H9 (cell line): ENCODE data around the gene RAB3B. TPM values are rescaled to one million over a fixed set of nuclear protein-coding genes. Genes with fewer than 3 reads are reported as not detected.
A peak's percentile ranks its signal among the peaks of the same experiment; 100 is the strongest.

Source experiments
- DNase-seq: peaks from one replicate; pipeline ENCODE4 v3.0.0-alpha.2; 2017
- H2AFZ ChIP-seq: one replicate; pipeline ENCODE4 v1.6.1; 2013; ENCODE audit warnings: mild to moderate bottlenecking, low read length, control low read depth, moderate library complexity
- H2AK5ac ChIP-seq: 2 replicates; pipeline ENCODE4 v1.6.1; 2013; ENCODE audit warnings: low read length, control low read depth, mixed read lengths; ENCODE audit not compliant: insufficient read length
- H2BK120ac ChIP-seq: one replicate; pipeline ENCODE4 v1.6.1; 2013; ENCODE audit warnings: low read depth, mild to moderate bottlenecking, low read length, control low read depth, inconsistent platforms; ENCODE audit not compliant: poor library complexity, severe bottlenecking
- H2BK12ac ChIP-seq: 2 replicates; pipeline ENCODE4 v1.6.1; 2013; ENCODE audit warnings: low read length, control low read depth, mixed read lengths, low read depth; ENCODE audit not compliant: insufficient read length
- H2BK15ac ChIP-seq: 2 replicates; pipeline ENCODE4 v1.6.1; 2013; ENCODE audit warnings: low read depth, low read length, control low read depth
- H2BK20ac ChIP-seq: one replicate; pipeline ENCODE4 v1.6.1; 2013; ENCODE audit warnings: low read depth, mild to moderate bottlenecking, low read length, control low read depth, inconsistent platforms; ENCODE audit not compliant: poor library complexity, severe bottlenecking
- H2BK5ac ChIP-seq: 2 replicates; pipeline ENCODE4 v1.6.1; 2013; ENCODE audit warnings: low read length, control low read depth, mixed read lengths; ENCODE audit not compliant: insufficient read length
- H3K14ac ChIP-seq: 2 replicates; pipeline ENCODE4 v1.6.1; 2013; ENCODE audit warnings: low read length, control low read depth; ENCODE audit not compliant: insufficient read depth
- H3K18ac ChIP-seq: 2 replicates; pipeline ENCODE4 v1.6.1; 2013; ENCODE audit warnings: low read depth, mild to moderate bottlenecking, mixed read lengths, low read length, control low read depth; ENCODE audit not compliant: insufficient read length
- H3K23ac ChIP-seq: 2 replicates; pipeline ENCODE4 v1.6.1; 2013; ENCODE audit warnings: low read length, control low read depth, mixed read lengths, low read depth; ENCODE audit not compliant: insufficient read length
- H3K23me2 ChIP-seq: 2 replicates; pipeline ENCODE4 v1.6.1; 2013; ENCODE audit warnings: low read depth, mild to moderate bottlenecking, mixed read lengths, low read length, control low read depth; ENCODE audit not compliant: insufficient read length, poor library complexity, severe bottlenecking
- H3K27ac ChIP-seq: 2 replicates; pipeline ENCODE4 v1.5.1; 2013; ENCODE audit warnings: low read length, control low read depth, mixed read lengths, low read depth; ENCODE audit not compliant: insufficient read length
- H3K27me3 ChIP-seq: 2 replicates; pipeline ENCODE4 v1.6.1; 2013; ENCODE audit warnings: low read length, control low read depth, inconsistent platforms; ENCODE audit not compliant: insufficient read depth
- H3K4ac ChIP-seq: 2 replicates; pipeline ENCODE4 v1.6.1; 2013; ENCODE audit warnings: low read depth, mild to moderate bottlenecking, control low read depth, inconsistent platforms, low read length, moderate library complexity
- H3K4me1 ChIP-seq: 2 replicates; pipeline ENCODE4 v1.6.1; 2013; ENCODE audit warnings: low read length, control low read depth, inconsistent platforms; ENCODE audit not compliant: insufficient read depth
- H3K4me2 ChIP-seq: 2 replicates; pipeline ENCODE4 v1.6.1; 2013; ENCODE audit warnings: low read length, control low read depth, mixed read lengths; ENCODE audit not compliant: insufficient read length, insufficient read depth
- H3K56ac ChIP-seq: 2 replicates; pipeline ENCODE4 v1.6.1; 2013; ENCODE audit warnings: low read depth, mild to moderate bottlenecking, mixed read lengths, low read length, control low read depth; ENCODE audit not compliant: insufficient read length
- H3K79me1 ChIP-seq: 2 replicates; pipeline ENCODE4 v1.6.1; 2013; ENCODE audit warnings: low read depth, mild to moderate bottlenecking, moderate library complexity, low read length, control low read depth, inconsistent platforms; ENCODE audit not compliant: insufficient read depth, poor library complexity, severe bottlenecking
- H3K79me2 ChIP-seq: 2 replicates; pipeline ENCODE4 v1.6.1; 2013; ENCODE audit warnings: low read length, control low read depth, inconsistent platforms; ENCODE audit not compliant: insufficient read depth
- H3K9ac ChIP-seq: 2 replicates; pipeline ENCODE4 v1.6.1; 2013; ENCODE audit warnings: low read length, control low read depth, mixed read lengths; ENCODE audit not compliant: insufficient read length; ENCODE audit errors: extremely low read depth
- H3K9me3 ChIP-seq: one replicate; pipeline ENCODE4 v1.6.1; 2013; ENCODE audit warnings: low read depth, low read length, inconsistent platforms; ENCODE audit not compliant: control insufficient read depth
- H3T11ph ChIP-seq: one replicate; pipeline ENCODE4 v1.6.1; 2013; ENCODE audit warnings: mild to moderate bottlenecking, low read length, control low read depth, inconsistent platforms
- H4K20me1 ChIP-seq: one replicate; pipeline ENCODE4 v1.6.1; 2013; ENCODE audit not compliant: control insufficient read depth, insufficient read length, insufficient read depth
- H4K5ac ChIP-seq: 2 replicates; pipeline ENCODE4 v1.6.1; 2013; ENCODE audit warnings: low read depth, mild to moderate bottlenecking, mixed read lengths, low read length, control low read depth; ENCODE audit not compliant: insufficient read length
- H4K8ac ChIP-seq: replicated peaks from 2 replicates; pipeline ENCODE4 v1.6.1; 2013; ENCODE audit warnings: low read length, control low read depth, mixed read lengths, low read depth; ENCODE audit not compliant: insufficient read length
- H4K91ac ChIP-seq: 2 replicates; pipeline ENCODE4 v1.6.1; 2013; ENCODE audit warnings: low read depth, mild to moderate bottlenecking, moderate library complexity, mixed read lengths, low read length, control low read depth; ENCODE audit not compliant: insufficient read length
- H3K27ac Mint-ChIP-seq, 3 experiments: 2 replicates in 2 of 3; 3 replicates in 1 of 3; pipeline ENCODE4 v1.8.0; 2020 to 2021; ENCODE audit warnings: mixed read lengths in 3 of 3, mild to moderate bottlenecking in 1 of 3, moderate library complexity in 1 of 3
- H3K27me3 Mint-ChIP-seq: 2 replicates; pipeline ENCODE4 v1.8.0; 2021; ENCODE audit warnings: low read depth, mild to moderate bottlenecking, moderate library complexity, mixed read lengths
- H3K36me3 Mint-ChIP-seq, 3 experiments: 2 replicates in 2 of 3; 3 replicates in 1 of 3; pipeline ENCODE4 v1.8.0; 2020 to 2021; ENCODE audit warnings: low read depth in 3 of 3, mixed read lengths in 3 of 3; ENCODE audit not compliant: insufficient read depth in 1 of 3
- H3K4me1 Mint-ChIP-seq, 2 experiments: 2 replicates each; pipeline ENCODE4 v1.8.0; 2020; ENCODE audit warnings: mixed read lengths in 2 of 2
- H3K4me3 Mint-ChIP-seq, 2 experiments: 2 replicates in 1 of 2; 3 replicates in 1 of 2; pipeline ENCODE4 v1.8.0; 2020 to 2021; ENCODE audit warnings: mild to moderate bottlenecking in 2 of 2, mixed read lengths in 2 of 2, moderate library complexity in 1 of 2
- H3K9me3 Mint-ChIP-seq, 2 experiments: 2 replicates in 1 of 2; 3 replicates in 1 of 2; pipeline ENCODE4 v1.8.0; 2020; ENCODE audit warnings: mild to moderate bottlenecking in 2 of 2, mixed read lengths in 2 of 2, moderate library complexity in 1 of 2
- CTCF ChIP-seq: fragments of 200-600 bp; sonication (generic); conservative IDR thresholded peaks from 3 replicates; pipeline ENCODE4 v1.8.0; 2021; ENCODE audit warnings: antibody characterized with exemption, mild to moderate bottlenecking
- WGBS: extraction: QIAGEN DNeasy Blood & Tissue Kit; methylation state at CpG from one replicate; pipeline ENCODE4 v1.1.7; 2013; ENCODE audit warnings: missing lambda C conversion rate, low lambda C conversion rate, mixed read lengths; ENCODE audit not compliant: insufficient read length; ENCODE audit errors: extremely low coverage; 5-methylcytosine and 5-hydroxymethylcytosine counted together
- long read RNA-seq: library from polyadenylated mRNA; unstranded; transcript quantifications from one replicate; pipeline ENCODE4 v2.0.0, GENCODE V29; 2020
- total RNA-seq: library from RNA; stranded (reverse); gene quantifications from 2 replicates; pipeline ENCODE4 v1.2.1, GENCODE V29; 2021

RAB3B gene
- total RNA-seq = 28.5 and 30.6 TPM in 2 replicates
- long read RNA-seq, full-length matches to known transcripts = 213 of 284 reads
- long read RNA-seq, partial matches to known transcripts = 19 of 284 reads
- long read RNA-seq, other reads (novel, unspliced or antisense) = 52 of 284 reads

- H3K14ac ChIP-seq = peak within 1 kb of the TSS; percentile 72
- peaks cover 4 to 17% (median 10%) of the 10 kb centered on the region in 3 experiments; a peak in 6 of 7 replicates for H3K36me3 Mint-ChIP-seq
- H3K27ac Mint-ChIP-seq = peak within 1 kb of the TSS in 1 of 3 experiments; percentile 95; a peak in 2 of 7 replicates
- no peak within 1 kb of the TSS for H2AK5ac ChIP-seq
- no peak within 1 kb of the TSS for H2BK5ac ChIP-seq
- peaks cover 28 to 31% of the 10 kb centered on the region in 2 experiments for H3K4me1 Mint-ChIP-seq
- H3K79me1 ChIP-seq = peaks cover 7% of the 10 kb centered on the region
- H3K4me3 Mint-ChIP-seq = peak within 1 kb of the TSS; percentile 81 to 93
- H3K27ac ChIP-seq = no peak within 1 kb of the TSS
- H2AFZ ChIP-seq = no peak within 1 kb of the TSS
- peak within 1 kb of the TSS; percentile 91 for H3K4me2 ChIP-seq
- no peak within 1 kb of the TSS for H2BK12ac ChIP-seq
- H4K5ac ChIP-seq = no peak within 1 kb of the TSS
- H2BK15ac ChIP-seq = no peak within 1 kb of the TSS
- H2BK120ac ChIP-seq = no peak within 1 kb of the TSS
- WGBS = no CpG with 5 or more reads among the region's 46 CpGs
- H3K18ac ChIP-seq = peak within 1 kb of the TSS; percentile 78
- H3K4me1 ChIP-seq = no peaks in the 10 kb centered on the region
- H3K4ac ChIP-seq = no peak within 1 kb of the TSS
- H4K8ac ChIP-seq = no peak within 1 kb of the TSS
- no peaks in the 10 kb centered on the region for H3K9me3 ChIP-seq
- H3T11ph ChIP-seq = no peak within 1 kb of the TSS
- TF ChIP-seq CTCF = no peak
- no peaks in the 10 kb centered on the region for H3K27me3 ChIP-seq
- H3K79me2 ChIP-seq = no peaks in the 10 kb centered on the region; the same call in 1 of the 2 replicates
- H3K27me3 Mint-ChIP-seq = peaks cover 22% of the 10 kb centered on the region
- no peak within 1 kb of the TSS for H2BK20ac ChIP-seq
- H3K9me3 Mint-ChIP-seq = no peaks in the 10 kb centered on the region
- no peak within 1 kb of the TSS for H3K56ac ChIP-seq
- H3K23me2 ChIP-seq = peaks cover 12% of the 10 kb centered on the region
- H4K20me1 ChIP-seq = no peaks in the 10 kb centered on the region
- no peak within 1 kb of the TSS for H3K23ac ChIP-seq
- H4K91ac ChIP-seq = no peak within 1 kb of the TSS
- H3K9ac ChIP-seq = peak within 1 kb of the TSS; percentile 48
- peak; percentile 96 for DNase-seq
Measured at GRCh38 chr1:51990478-51990965, at the start of gene RAB3B. Gene RAB3B (minus strand): TSS chr1:51990700. CDS start chr1:51977117, 13,583 bp downstream.
